Activated naive CD4-positive, alpha-beta T cell treated with anti-CD3 and anti-CD28 coated beads, Interleukin-2, amount 50 U/mL, for 24 hours (primary cell): ENCODE results near the gene PRKN.

Experiments used
- H3K27ac Mint-ChIP-seq: one replicate; pipeline ENCODE4 v1.8.0; 2021; ENCODE audit warnings: mild to moderate bottlenecking, mixed read lengths
- H3K27me3 Mint-ChIP-seq: one replicate; pipeline ENCODE4 v1.8.0; 2021; ENCODE audit warnings: mixed read lengths
- H3K36me3 Mint-ChIP-seq: one replicate; pipeline ENCODE4 v1.8.0; 2021; ENCODE audit warnings: mixed read lengths
- H3K4me1 Mint-ChIP-seq: one replicate; pipeline ENCODE4 v1.8.0; 2021; ENCODE audit warnings: mixed read lengths
- H3K4me3 Mint-ChIP-seq: one replicate; pipeline ENCODE4 v1.8.0; 2021; ENCODE audit warnings: mild to moderate bottlenecking, mixed read lengths
- H3K9me3 Mint-ChIP-seq: one replicate; pipeline ENCODE4 v1.8.0; 2021; ENCODE audit warnings: mixed read lengths

The PRKN gene

GRCh38 chr6:162727322-162728182 is at the start of gene PRKN, which contains the start of gene PACRG:
Gene PRKN (minus strand): TSS chr6:162727766.
Gene PACRG (plus strand): TSS chr6:162727974.
- Mint-ChIP-seq H3K27me3 (no peaks in the 10 kb centered on the region), H3K9me3 (no peaks in the 10 kb centered on the region), H3K36me3 (no peaks in the 10 kb centered on the region), H3K4me3 (peak within 1 kb of the TSS; percentile 87), H3K4me1 (peaks cover 10% of the 10 kb centered on the region), H3K27ac (peak within 1 kb of the TSS; percentile 92)

- Mint-ChIP-seq H3K27me3 (peaks cover 1% of the 10 kb centered on the region), H3K4me3 (no peak overlapping the region), H3K9me3 (peaks cover 14% of the 10 kb centered on the region), H3K27ac (no peak overlapping the region), H3K4me1 (no peaks in the 10 kb centered on the region), H3K36me3 (peaks cover 4% of the 10 kb centered on the region)
Measured at GRCh38 chr6:162777091-162777490, 49.5 kb upstream of the PRKN start.

- Mint-ChIP-seq H3K4me3 (no peak overlapping the region), H3K4me1 (peaks cover under 1% of the 10 kb centered on the region), H3K27me3 (no peaks in the 10 kb centered on the region), H3K9me3 (no peaks in the 10 kb centered on the region), H3K27ac (no peak overlapping the region), H3K36me3 (peaks cover 2% of the 10 kb centered on the region)
Measured at GRCh38 chr6:162773996-162774395, 46.4 kb upstream of the PRKN start.

- no peak overlapping the region for H3K4me3 Mint-ChIP-seq
- H3K36me3 Mint-ChIP-seq, result no peaks in the 10 kb centered on the region
- H3K9me3 Mint-ChIP-seq, result peaks cover 5% of the 10 kb centered on the region
- H3K27me3 Mint-ChIP-seq, result no peaks in the 10 kb centered on the region
- H3K4me1 Mint-ChIP-seq, result peaks cover 3% of the 10 kb centered on the region
- H3K27ac Mint-ChIP-seq, result no peak overlapping the region
Measured at GRCh38 chr6:162772466-162772865, 44.9 kb upstream of the PRKN start.

GRCh38 chr6:162770955-162771354 is 43.4 kb upstream of the PRKN start:
- H3K27ac Mint-ChIP-seq, result no peak overlapping the region
- H3K36me3 Mint-ChIP-seq, result no peaks in the 10 kb centered on the region
- H3K4me3 Mint-ChIP-seq, result no peak overlapping the region
- H3K27me3 Mint-ChIP-seq, result peaks cover 1% of the 10 kb centered on the region
- peaks cover 3% of the 10 kb centered on the region for H3K4me1 Mint-ChIP-seq
- H3K9me3 Mint-ChIP-seq, result peaks cover 5% of the 10 kb centered on the region

- Mint-ChIP-seq H3K36me3 (no peaks in the 10 kb centered on the region), H3K4me3 (no peak overlapping the region), H3K27ac (no peak overlapping the region), H3K9me3 (peaks cover 5% of the 10 kb centered on the region), H3K27me3 (peaks cover 1% of the 10 kb centered on the region), H3K4me1 (peaks cover 3% of the 10 kb centered on the region)
Measured at GRCh38 chr6:162770136-162770535, 42.6 kb upstream of the PRKN start.

- Mint-ChIP-seq H3K9me3 (no peaks in the 10 kb centered on the region), H3K4me1 (no peaks in the 10 kb centered on the region), H3K27ac (no peak overlapping the region), H3K4me3 (no peak overlapping the region), H3K36me3 (no peaks in the 10 kb centered on the region), H3K27me3 (no peaks in the 10 kb centered on the region)
Measured at GRCh38 chr6:162753775-162754174, 26.2 kb upstream of the PRKN start.

GRCh38 chr6:162751211-162751859 is 23.8 kb upstream of the PRKN start:
- Mint-ChIP-seq H3K27me3 (no peaks in the 10 kb centered on the region), H3K9me3 (no peaks in the 10 kb centered on the region), H3K27ac (no peak overlapping the region), H3K4me3 (no peak overlapping the region), H3K4me1 (no peaks in the 10 kb centered on the region), H3K36me3 (no peaks in the 10 kb centered on the region)

- Mint-ChIP-seq H3K27me3 (no peaks in the 10 kb centered on the region), H3K27ac (no peak overlapping the region), H3K36me3 (no peaks in the 10 kb centered on the region), H3K9me3 (no peaks in the 10 kb centered on the region), H3K4me1 (no peaks in the 10 kb centered on the region), H3K4me3 (no peak overlapping the region)
Measured at GRCh38 chr6:162750776-162751175, 23.2 kb upstream of the PRKN start.

- Mint-ChIP-seq H3K9me3 (no peaks in the 10 kb centered on the region), H3K27ac (no peak overlapping the region), H3K4me3 (no peak overlapping the region), H3K27me3 (no peaks in the 10 kb centered on the region), H3K36me3 (no peaks in the 10 kb centered on the region), H3K4me1 (peaks cover 11% of the 10 kb centered on the region)
Measured at GRCh38 chr6:162736961-162737360, 9.4 kb upstream of the PRKN start.

- Mint-ChIP-seq H3K4me1 (peaks cover 13% of the 10 kb centered on the region), H3K9me3 (no peaks in the 10 kb centered on the region), H3K4me3 (no peak overlapping the region), H3K27ac (peak overlapping the region; percentile 93), H3K27me3 (no peaks in the 10 kb centered on the region), H3K36me3 (no peaks in the 10 kb centered on the region)
Measured at GRCh38 chr6:162733489-162733888, 5.9 kb upstream of the PRKN start.

GRCh38 chr6:162730502-162730901 is 2.9 kb upstream of the PRKN start:
- H3K4me3 Mint-ChIP-seq, result no peak overlapping the region
- H3K4me1 Mint-ChIP-seq, result peaks cover 21% of the 10 kb centered on the region
- no peaks in the 10 kb centered on the region for H3K27me3 Mint-ChIP-seq
- no peaks in the 10 kb centered on the region for H3K36me3 Mint-ChIP-seq
- H3K27ac Mint-ChIP-seq, result no peak overlapping the region
- no peaks in the 10 kb centered on the region for H3K9me3 Mint-ChIP-seq

GRCh38 chr6:162728706-162729105 is 1.1 kb upstream of the PRKN start:
- H3K36me3 Mint-ChIP-seq, result no peaks in the 10 kb centered on the region
- no peaks in the 10 kb centered on the region for H3K27me3 Mint-ChIP-seq
- H3K9me3 Mint-ChIP-seq, result no peaks in the 10 kb centered on the region
- H3K4me1 Mint-ChIP-seq, result peaks cover 18% of the 10 kb centered on the region
- H3K27ac Mint-ChIP-seq, result peak overlapping the region; percentile 17
- H3K4me3 Mint-ChIP-seq, result peak overlapping the region; percentile 87

GRCh38 chr6:162728197-162728596 is 631 bp upstream of the PRKN start:
- Mint-ChIP-seq H3K4me1 (peaks cover 13% of the 10 kb centered on the region), H3K36me3 (no peaks in the 10 kb centered on the region), H3K4me3 (peak overlapping the region; percentile 87), H3K27ac (no peak overlapping the region), H3K27me3 (no peaks in the 10 kb centered on the region), H3K9me3 (no peaks in the 10 kb centered on the region)

GRCh38 chr6:162726947-162727321 is 632 bp downstream of the PRKN start:
- Mint-ChIP-seq H3K36me3 (no peaks in the 10 kb centered on the region), H3K27ac (peak overlapping the region; percentile 92), H3K4me3 (peak overlapping the region; percentile 87), H3K27me3 (no peaks in the 10 kb centered on the region), H3K9me3 (no peaks in the 10 kb centered on the region), H3K4me1 (peaks cover 10% of the 10 kb centered on the region)

- H3K27me3 Mint-ChIP-seq, result no peaks in the 10 kb centered on the region
- no peaks in the 10 kb centered on the region for H3K36me3 Mint-ChIP-seq
- H3K9me3 Mint-ChIP-seq, result no peaks in the 10 kb centered on the region
- no peak overlapping the region for H3K27ac Mint-ChIP-seq
- no peak overlapping the region for H3K4me3 Mint-ChIP-seq
- H3K4me1 Mint-ChIP-seq, result peaks cover 6% of the 10 kb centered on the region
Measured at GRCh38 chr6:162722633-162723032, 4.9 kb downstream of the PRKN start.
